ENCODE measurements around the gene GNA14.

GNA14 gene

GRCh38 chr9:77384406-77384805, 263.7 kb downstream of the GNA14 start:
- no peak for FAIRE-seq

GRCh38 chr9:77375956-77376532, 272.1 kb downstream of the GNA14 start:
- no peak for FAIRE-seq

GRCh38 chr9:77374266-77374665, 273.9 kb downstream of the GNA14 start:
- FAIRE-seq, result no peak
